ENCODE data around the gene GAL3ST1. TPM values are rescaled to one million over a fixed set of nuclear protein-coding genes. Genes with fewer than 3 reads are reported as not detected.

Gene GAL3ST1
- total RNA-seq, 6 donors from 2014 or later = 1.7 to 8.4 (median 3.5) TPM

- Histone ChIP-seq H3K4me1 (no peaks in the 10 kb centered on the region), H3K9me3 (no peaks in the 10 kb centered on the region), H3K4me3 (no peak overlapping the region), H3K36me3 (no peaks in the 10 kb centered on the region), H3K27ac (no peak overlapping the region), H3K27me3 (no peaks in the 10 kb centered on the region)
- DNase-seq (no peak), ATAC-seq (ENCODE audit: low FRiP score in 2 of 2) (no peak)
- TF ChIP-seq POLR2A (IDR thresholded peaks at IDR 0.05) = no peak
- no peak for TF ChIP-seq POLR2AphosphoS5 (IDR thresholded peaks at IDR 0.05)
- TF ChIP-seq, protein P1, sequence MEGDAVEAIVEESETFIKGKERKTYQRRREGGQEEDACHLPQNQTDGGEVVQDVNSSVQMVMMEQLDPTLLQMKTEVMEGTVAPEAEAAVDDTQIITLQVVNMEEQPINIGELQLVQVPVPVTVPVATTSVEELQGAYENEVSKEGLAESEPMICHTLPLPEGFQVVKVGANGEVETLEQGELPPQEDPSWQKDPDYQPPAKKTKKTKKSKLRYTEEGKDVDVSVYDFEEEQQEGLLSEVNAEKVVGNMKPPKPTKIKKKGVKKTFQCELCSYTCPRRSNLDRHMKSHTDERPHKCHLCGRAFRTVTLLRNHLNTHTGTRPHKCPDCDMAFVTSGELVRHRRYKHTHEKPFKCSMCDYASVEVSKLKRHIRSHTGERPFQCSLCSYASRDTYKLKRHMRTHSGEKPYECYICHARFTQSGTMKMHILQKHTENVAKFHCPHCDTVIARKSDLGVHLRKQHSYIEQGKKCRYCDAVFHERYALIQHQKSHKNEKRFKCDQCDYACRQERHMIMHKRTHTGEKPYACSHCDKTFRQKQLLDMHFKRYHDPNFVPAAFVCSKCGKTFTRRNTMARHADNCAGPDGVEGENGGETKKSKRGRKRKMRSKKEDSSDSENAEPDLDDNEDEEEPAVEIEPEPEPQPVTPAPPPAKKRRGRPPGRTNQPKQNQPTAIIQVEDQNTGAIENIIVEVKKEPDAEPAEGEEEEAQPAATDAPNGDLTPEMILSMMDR (IDR thresholded peaks at IDR 0.05) = no peak
- no peak for TF ChIP-seq EP300 (IDR thresholded peaks at IDR 0.05)
- 81 to 88% methylated on average over 10 to 17 of the region's 17 CpGs for WGBS, 2 donors
Observed at GRCh38 chr22:30531651-30532608, 42.5 kb downstream of the GAL3ST1 start.

GRCh38 chr22:30526656-30527055 lies 47.8 kb downstream of the GAL3ST1 start:
- no peak overlapping the region for H3K4me3 ChIP-seq
- H3K9me3 ChIP-seq = no peaks in the 10 kb centered on the region
- no peaks in the 10 kb centered on the region for H3K27me3 ChIP-seq
- WGBS, 2 donors = 86% methylated on average over 4 of the region's 4 CpGs
- ATAC-seq (ENCODE audit: low FRiP score in 2 of 2) = no peak
- DNase-seq = no peak
- no peak overlapping the region for H3K27ac ChIP-seq
- no peaks in the 10 kb centered on the region for H3K36me3 ChIP-seq
- no peaks in the 10 kb centered on the region for H3K4me1 ChIP-seq
- no peak for TF ChIP-seq EP300 (IDR thresholded peaks at IDR 0.05)
- TF ChIP-seq POLR2AphosphoS5 (IDR thresholded peaks at IDR 0.05) = no peak
- no peak for TF ChIP-seq POLR2A (IDR thresholded peaks at IDR 0.05)
- TF ChIP-seq, protein P1 (IDR thresholded peaks at IDR 0.05) = no peak

GRCh38 chr22:30523646-30524489 lies 50.6 kb downstream of the GAL3ST1 start:
- WGBS, 2 donors = 80 to 89% methylated on average over 8 of the region's 8 CpGs
- Histone ChIP-seq H3K27me3 (no peaks in the 10 kb centered on the region), H3K36me3 (no peaks in the 10 kb centered on the region), H3K4me1 (no peaks in the 10 kb centered on the region), H3K27ac (no peak overlapping the region), H3K9me3 (no peaks in the 10 kb centered on the region), H3K4me3 (no peak overlapping the region)
- ATAC-seq (ENCODE audit: low FRiP score in 2 of 2) = no peak
- no peak for DNase-seq
- no peak for TF ChIP-seq EP300 (IDR thresholded peaks at IDR 0.05)
- TF ChIP-seq POLR2AphosphoS5 (IDR thresholded peaks at IDR 0.05) = no peak
- no peak for TF ChIP-seq POLR2A (IDR thresholded peaks at IDR 0.05)

GRCh38 chr22:30521368-30522156 lies 52.9 kb downstream of the GAL3ST1 start:
- DNase-seq (no peak), ATAC-seq (ENCODE audit: low FRiP score in 2 of 2) (peak in 1 of 2 donors; percentile 13)
- WGBS, 2 donors = 77% methylated on average over 5 of the region's 5 CpGs
- Histone ChIP-seq H3K4me3 (no peak overlapping the region), H3K27me3 (no peaks in the 10 kb centered on the region), H3K4me1 (no peaks in the 10 kb centered on the region), H3K36me3 (no peaks in the 10 kb centered on the region), H3K9me3 (no peaks in the 10 kb centered on the region), H3K27ac (no peak overlapping the region)
- TF ChIP-seq POLR2AphosphoS5 (IDR thresholded peaks at IDR 0.05) = no peak
- no peak for TF ChIP-seq EP300 (IDR thresholded peaks at IDR 0.05)
- TF ChIP-seq POLR2A (IDR thresholded peaks at IDR 0.05) = no peak
- TF ChIP-seq, protein P1 (IDR thresholded peaks at IDR 0.05) = no peak
